ENCODE data around the gene FCHSD2.
A peak's percentile ranks its signal among the peaks of the same experiment; 100 is the strongest.
"Not testable (repeated sequence)": the region's sequence is repeated elsewhere in the genome, so short reads cannot be mapped to it uniquely, and the experiment has no call there.

Gene FCHSD2

GRCh38 chr11:73011126-73011817, 130.8 kb downstream of the FCHSD2 start:
- no peak for DNase-seq (ENCODE audit: low read depth)

GRCh38 chr11:73009972-73010371, 132.1 kb downstream of the FCHSD2 start:
- no peak for DNase-seq (ENCODE audit: low read depth)

GRCh38 chr11:73004088-73004487, 138.0 kb downstream of the FCHSD2 start:
- no peak for DNase-seq (ENCODE audit: low read depth)

GRCh38 chr11:73003088-73003487, 139.0 kb downstream of the FCHSD2 start:
- DNase-seq (ENCODE audit: low read depth), result no peak

GRCh38 chr11:73002214-73002613, 139.9 kb downstream of the FCHSD2 start:
- no peak for DNase-seq (ENCODE audit: low read depth)

GRCh38 chr11:73001615-73002014, 140.5 kb downstream of the FCHSD2 start:
- no peak for DNase-seq (ENCODE audit: low read depth)

- DNase-seq (ENCODE audit: low read depth), result no peak
These were observed 143.4 kb downstream of the FCHSD2 start for GRCh38 chr11:72998676-72999075.

- no peak for DNase-seq (ENCODE audit: low read depth)
These were observed 145.2 kb downstream of the FCHSD2 start for GRCh38 chr11:72996959-72997358.

- peak; percentile 17 for DNase-seq (ENCODE audit: low read depth)
These were observed 152.4 kb downstream of the FCHSD2 start for GRCh38 chr11:72989727-72990126.

- no peak for DNase-seq (ENCODE audit: low read depth)
These were observed 153.3 kb downstream of the FCHSD2 start for GRCh38 chr11:72988821-72989220.

GRCh38 chr11:72985645-72986044, 156.5 kb downstream of the FCHSD2 start:
- DNase-seq (ENCODE audit: low read depth), result no peak

GRCh38 chr11:72984453-72985077, 157.6 kb downstream of the FCHSD2 start:
- DNase-seq (ENCODE audit: low read depth), result no peak

- DNase-seq (ENCODE audit: low read depth), result no peak
These were observed 158.6 kb downstream of the FCHSD2 start for GRCh38 chr11:72983560-72983959.

- no peak for DNase-seq (ENCODE audit: low read depth)
These were observed 160.0 kb downstream of the FCHSD2 start for GRCh38 chr11:72981971-72982685.

GRCh38 chr11:72981080-72981479, 161.0 kb downstream of the FCHSD2 start:
- DNase-seq (ENCODE audit: low read depth), result no peak

- DNase-seq (ENCODE audit: low read depth), result not testable (repeated sequence)
These were observed 164.3 kb downstream of the FCHSD2 start for GRCh38 chr11:72977782-72978181.

- not testable (repeated sequence) for DNase-seq (ENCODE audit: low read depth)
These were observed 165.6 kb downstream of the FCHSD2 start for GRCh38 chr11:72976522-72976892.

- peak; percentile 68 for DNase-seq (ENCODE audit: low read depth)
These were observed 166.2 kb downstream of the FCHSD2 start for GRCh38 chr11:72975778-72976521.

GRCh38 chr11:72974487-72975205, 167.5 kb downstream of the FCHSD2 start:
- no peak for DNase-seq (ENCODE audit: low read depth)

- DNase-seq (ENCODE audit: low read depth), result peak; percentile 15
These were observed 169.5 kb downstream of the FCHSD2 start for GRCh38 chr11:72972496-72973128.

Measured in GM04504 (cell line).